ENCODE data around the gene ABI3.
A peak's percentile ranks its signal among the peaks of the same experiment; 100 is the strongest.
"Not testable (repeated sequence)": the region's sequence is repeated elsewhere in the genome, so short reads cannot be mapped to it uniquely, and the experiment has no call there.

Gene ABI3

DNA sequence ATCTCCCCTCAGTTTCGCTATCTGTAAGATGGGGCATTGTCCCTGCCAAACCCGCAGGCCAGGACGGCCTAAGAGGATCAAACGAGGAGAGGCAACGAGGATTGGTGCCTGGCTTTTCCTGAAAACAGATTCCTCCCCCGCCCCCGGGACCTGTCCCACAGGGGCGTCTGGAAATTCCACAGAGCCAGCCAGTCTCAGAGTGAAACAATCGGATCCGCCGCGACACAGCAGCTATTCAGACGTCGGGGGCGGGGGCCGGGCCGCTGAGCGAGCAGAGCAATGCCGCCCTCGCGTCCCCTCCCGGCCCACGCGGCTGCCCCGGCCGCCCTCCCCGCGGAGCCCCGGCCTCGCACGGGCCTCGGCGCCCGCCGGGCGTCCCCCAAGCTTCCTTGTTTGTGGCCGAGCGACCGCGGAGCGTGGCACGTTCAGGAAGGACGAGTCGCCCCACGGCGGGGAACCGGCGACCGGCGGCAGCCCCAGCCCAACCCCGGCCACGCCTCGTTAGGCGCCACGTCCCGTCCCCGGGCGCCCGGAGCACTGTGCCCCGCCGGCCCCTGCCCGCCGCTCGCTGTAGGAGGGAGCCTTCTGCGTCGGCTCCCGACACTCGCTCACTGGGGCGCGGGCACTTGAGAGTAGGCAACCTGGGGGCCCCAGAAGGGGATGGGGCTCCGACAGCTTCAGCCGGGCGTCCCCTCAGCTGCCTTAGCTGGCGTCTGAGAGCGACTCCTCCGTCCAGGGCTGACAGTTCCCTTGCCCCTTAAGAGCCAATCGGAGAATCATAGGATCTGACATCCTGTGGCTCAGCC lies 49.7 kb downstream of the ABI3 start:
- TF ChIP-seq CTCF (IDR thresholded peaks at IDR 0.05; ENCODE audit: insufficient read depth, low read depth, low read length, missing control alignments) = no peak
- DNase-seq (ENCODE audit: low read depth) = peak; percentile 43
- H3K4me3 ChIP-seq (ENCODE audit: low read depth, low read length) = peak overlapping the region; percentile 46

DNA sequence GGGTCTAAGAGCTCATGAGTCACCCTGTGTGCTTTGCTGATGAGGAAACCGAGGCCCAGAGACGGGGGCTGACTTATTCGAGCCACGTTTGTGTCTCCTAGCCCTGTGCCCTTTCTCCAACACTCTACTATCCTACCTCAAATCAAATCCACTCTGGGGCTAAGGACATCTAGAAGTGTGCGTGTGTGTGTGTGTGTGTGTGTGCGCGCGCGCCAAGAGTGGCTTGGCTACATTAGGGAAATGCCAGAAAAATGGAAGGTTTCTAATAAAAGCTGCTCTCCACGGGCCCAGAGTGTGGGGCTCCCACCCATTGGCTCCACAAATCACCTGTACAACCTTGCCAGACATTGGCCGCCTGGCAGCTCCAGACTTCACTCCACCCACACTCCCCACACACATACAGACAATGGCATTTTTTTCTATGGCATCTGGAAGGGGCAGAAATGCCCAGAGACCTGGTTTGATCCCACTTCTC lies 50.3 kb downstream of the ABI3 start:
- H3K4me3 ChIP-seq (ENCODE audit: low read depth, low read length) = peak overlapping the region; percentile 46
- no peak for TF ChIP-seq CTCF (IDR thresholded peaks at IDR 0.05; ENCODE audit: insufficient read depth, low read depth, low read length, missing control alignments)
- no peak for DNase-seq (ENCODE audit: low read depth)

DNA sequence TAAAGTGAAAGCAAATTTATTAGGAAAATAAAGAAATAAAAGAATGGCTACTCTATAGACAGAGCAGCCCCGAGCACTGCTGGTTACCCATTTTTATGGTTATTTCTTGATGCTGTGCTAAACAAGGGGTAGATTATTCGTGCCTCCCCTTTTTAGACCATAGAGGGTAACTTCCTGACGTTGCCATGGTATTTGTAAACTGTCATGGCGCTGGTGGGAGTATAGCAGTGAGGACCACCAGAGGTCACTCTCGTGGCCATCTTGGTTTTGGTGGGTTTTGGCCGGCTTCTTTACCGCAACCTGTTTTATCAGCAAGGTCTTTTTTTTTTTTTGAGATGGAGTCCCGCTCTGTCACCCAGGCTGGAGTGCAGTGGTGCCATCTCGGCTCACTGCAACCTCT lies 51.0 kb downstream of the ABI3 start:
- not testable (repeated sequence) for H3K4me3 ChIP-seq (ENCODE audit: low read depth, low read length); DNase-seq (ENCODE audit: low read depth)

DNA sequence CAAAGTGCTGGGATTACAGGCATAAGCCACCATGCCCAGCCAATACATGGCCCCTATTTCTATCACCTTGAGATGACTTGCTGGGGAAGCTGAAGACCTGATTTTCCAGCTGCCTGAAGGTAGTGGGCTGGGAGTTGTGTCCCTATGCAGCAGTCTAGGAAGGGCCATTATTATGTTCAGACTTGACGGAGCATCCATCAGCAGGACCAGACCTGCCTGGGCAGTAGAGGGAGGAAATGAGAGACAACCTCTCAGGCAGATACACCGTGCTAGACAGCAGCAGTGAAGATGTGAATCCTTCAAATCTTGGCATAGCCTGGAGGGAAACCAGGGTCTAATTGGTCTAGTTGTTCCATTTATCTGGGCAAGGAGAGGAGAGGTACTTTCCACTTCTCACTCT lies 55.7 kb downstream of the ABI3 start:
- no peak for DNase-seq (ENCODE audit: low read depth)
- TF ChIP-seq CTCF (IDR thresholded peaks at IDR 0.05; ENCODE audit: insufficient read depth, low read depth, low read length, missing control alignments) = no peak
- no peak overlapping the region for H3K4me3 ChIP-seq (ENCODE audit: low read depth, low read length)

DNA sequence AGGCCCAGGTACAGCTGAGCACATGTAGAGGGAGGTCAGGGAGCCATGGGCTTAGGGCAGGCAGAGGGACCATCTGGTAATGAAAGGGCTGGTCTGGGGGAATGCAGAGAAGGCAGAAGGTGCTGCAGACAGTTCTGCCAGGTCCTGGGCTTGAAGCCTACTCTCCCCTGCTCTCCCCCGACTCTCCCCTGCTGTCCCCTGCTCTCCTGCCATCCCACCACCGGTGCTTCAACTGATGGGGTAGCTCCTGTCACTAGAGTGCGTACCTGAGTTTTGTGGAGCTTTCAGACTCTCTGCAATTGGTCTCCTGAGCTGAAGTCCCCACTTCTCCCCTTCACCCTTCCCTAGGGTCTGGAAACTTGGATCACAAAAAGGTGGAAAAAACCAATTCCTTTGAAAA lies 57.4 kb downstream of the ABI3 start:
- DNase-seq (ENCODE audit: low read depth) = no peak
- TF ChIP-seq CTCF (IDR thresholded peaks at IDR 0.05; ENCODE audit: insufficient read depth, low read depth, low read length, missing control alignments) = no peak
- no peak overlapping the region for H3K4me3 ChIP-seq (ENCODE audit: low read depth, low read length)

DNA sequence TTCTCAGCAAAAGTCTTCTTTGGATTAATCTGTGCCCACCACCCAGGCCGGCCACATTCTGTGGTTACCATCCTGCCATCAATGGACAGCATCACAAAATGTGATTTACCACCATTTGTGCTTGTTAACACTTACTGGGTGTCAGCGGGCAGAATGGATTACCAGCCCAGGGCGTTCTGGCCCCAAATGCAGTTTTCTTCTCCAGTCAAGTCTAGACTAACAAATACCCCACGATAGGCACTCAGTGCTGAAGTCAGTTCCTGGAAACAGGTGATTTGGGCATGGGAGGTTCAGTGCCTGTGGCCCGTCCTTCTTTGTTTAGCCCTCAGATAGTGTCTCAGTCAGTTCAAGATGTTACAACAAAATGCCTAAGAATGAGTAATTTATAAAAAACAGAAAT lies 58.8 kb downstream of the ABI3 start:
- DNase-seq (ENCODE audit: low read depth) = no peak
- H3K4me3 ChIP-seq (ENCODE audit: low read depth, low read length) = no peak overlapping the region
- no peak for TF ChIP-seq CTCF (IDR thresholded peaks at IDR 0.05; ENCODE audit: insufficient read depth, low read depth, low read length, missing control alignments)
